ENCODE results near the gene CABP1.

CABP1 gene

DNA sequence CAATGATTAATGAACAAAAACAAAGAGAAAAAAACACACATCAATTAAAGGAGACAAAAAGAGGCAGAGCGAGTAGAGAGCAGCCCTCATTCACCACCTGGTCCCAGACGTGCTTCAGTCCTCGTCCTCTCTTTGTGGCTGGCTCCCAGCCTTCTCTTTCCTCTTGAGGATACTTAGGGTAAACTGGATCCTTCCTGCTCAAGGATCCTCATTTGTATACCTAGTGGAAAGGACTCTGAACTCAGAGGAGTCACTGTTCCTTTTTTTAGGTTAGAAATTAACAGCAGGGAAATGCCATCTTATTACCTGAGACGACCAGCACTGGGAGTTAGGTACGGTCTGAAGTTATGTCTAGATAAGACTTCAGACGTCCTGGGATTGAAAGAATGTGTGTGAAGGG is 56.2 kb downstream of the CABP1 start:
- peaks cover 11% of the 10 kb centered on the region for H3K79me2 ChIP-seq (ENCODE audit: low read length)
- no peak for TF ChIP-seq EZH2 (optimal IDR thresholded peaks at IDR 0.05; ENCODE audit: low read depth, low read length)
- TF ChIP-seq EZH2phosphoT487 (IDR thresholded peaks at IDR 0.05; ENCODE audit: low read length): no peak
- TF ChIP-seq CTCF (IDR thresholded peaks at IDR 0.05; ENCODE audit: low read length): no peak
- H3K36me3 ChIP-seq (replicated peaks; ENCODE audit: insufficient read depth, low read length): no peaks in the 10 kb centered on the region

DNA sequence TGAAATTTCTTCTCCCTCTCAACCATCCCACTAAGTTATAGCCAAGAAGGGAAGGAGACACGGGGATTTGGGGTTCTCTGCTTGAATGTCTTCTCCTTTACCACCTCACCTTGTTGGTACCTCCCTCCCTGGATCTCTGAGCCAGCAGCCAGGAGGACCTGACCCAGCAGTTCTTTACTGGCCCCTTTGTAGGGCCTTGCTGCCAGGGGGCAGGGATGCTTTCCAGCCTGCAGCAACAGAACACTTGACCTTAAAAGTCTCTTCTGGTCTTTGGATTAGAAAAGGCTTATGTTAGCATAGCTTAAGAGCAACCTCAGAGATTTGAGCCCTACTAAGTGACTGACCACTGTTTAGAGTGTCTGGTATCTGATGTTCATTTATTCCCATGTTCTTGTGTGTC is 56.9 kb downstream of the CABP1 start:
- H3K36me3 ChIP-seq (replicated peaks; ENCODE audit: insufficient read depth, low read length): no peaks in the 10 kb centered on the region
- H4K20me1 ChIP-seq (ENCODE audit: insufficient read depth, low read length): no peaks in the 10 kb centered on the region

More for the DNA sequence above, 56.2 kb downstream of the CABP1 start:
- Histone ChIP-seq H3F3A (ENCODE audit: insufficient read depth, low read length) (no peaks in the 10 kb centered on the region), H3K9ac (ENCODE audit: low read length) (no peak overlapping the region), H4K20me1 (ENCODE audit: insufficient read depth, low read length) (no peaks in the 10 kb centered on the region), H3K27me3 (replicated peaks; ENCODE audit: insufficient read depth, low read length) (no peaks in the 10 kb centered on the region), H3K4me2 (ENCODE audit: low read depth, low read length) (no peak overlapping the region), H2AFZ (ENCODE audit: low read length) (no peak overlapping the region), H3K4me3 (ENCODE audit: low read length) (no peak overlapping the region), H3K9me3 (replicated peaks; ENCODE audit: insufficient read depth, low read length) (no peaks in the 10 kb centered on the region), H3K27ac (ENCODE audit: low read length) (no peak overlapping the region), H3K4me1 (ENCODE audit: low read length) (no peaks in the 10 kb centered on the region), H3K9me2 (replicated peaks; ENCODE audit: insufficient read depth, low read length) (no peaks in the 10 kb centered on the region)
- no peak for DNase-seq

DNA sequence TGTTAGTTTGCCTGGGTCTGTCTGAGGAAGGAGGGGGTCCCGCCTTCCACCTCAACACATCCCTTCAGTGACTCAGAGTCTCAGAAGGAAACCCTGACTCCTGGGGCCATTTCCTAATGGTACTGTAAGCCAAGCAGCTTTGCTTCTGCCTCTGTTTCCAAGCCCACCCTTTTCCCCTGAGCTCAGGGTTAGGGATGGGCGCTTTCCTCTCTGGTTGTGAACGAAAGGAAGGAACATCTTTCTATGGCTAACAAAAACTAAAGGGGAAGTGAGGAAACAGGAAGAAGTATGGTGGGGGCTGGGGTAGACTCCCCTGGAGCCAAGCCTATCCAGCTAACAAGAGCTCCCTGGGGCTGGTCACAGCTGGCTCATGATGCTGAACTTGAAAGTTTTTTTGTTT is 58.2 kb downstream of the CABP1 start:
- Histone ChIP-seq H3K27ac (ENCODE audit: low read length) (no peak overlapping the region), H3K36me3 (replicated peaks; ENCODE audit: insufficient read depth, low read length) (no peaks in the 10 kb centered on the region), H4K20me1 (ENCODE audit: insufficient read depth, low read length) (no peaks in the 10 kb centered on the region), H3K4me2 (ENCODE audit: low read depth, low read length) (no peak overlapping the region), H3K4me1 (ENCODE audit: low read length) (no peaks in the 10 kb centered on the region), H2AFZ (ENCODE audit: low read length) (no peak overlapping the region), H3K79me2 (ENCODE audit: low read length) (no peaks in the 10 kb centered on the region), H3K4me3 (ENCODE audit: low read length) (no peak overlapping the region), H3F3A (ENCODE audit: insufficient read depth, low read length) (no peaks in the 10 kb centered on the region), H3K9me2 (replicated peaks; ENCODE audit: insufficient read depth, low read length) (no peaks in the 10 kb centered on the region), H3K9ac (ENCODE audit: low read length) (no peak overlapping the region), H3K27me3 (replicated peaks; ENCODE audit: insufficient read depth, low read length) (no peaks in the 10 kb centered on the region), H3K9me3 (replicated peaks; ENCODE audit: insufficient read depth, low read length) (no peaks in the 10 kb centered on the region)
- TF ChIP-seq CTCF (IDR thresholded peaks at IDR 0.05; ENCODE audit: low read length) (no peak), EZH2 (optimal IDR thresholded peaks at IDR 0.05; ENCODE audit: low read depth, low read length) (no peak), EZH2phosphoT487 (IDR thresholded peaks at IDR 0.05; ENCODE audit: low read length) (no peak)
- no peak for DNase-seq

More for the DNA sequence above, 56.9 kb downstream of the CABP1 start:
- Histone ChIP-seq H3K4me3 (ENCODE audit: low read length) (no peak overlapping the region), H3K27me3 (replicated peaks; ENCODE audit: insufficient read depth, low read length) (no peaks in the 10 kb centered on the region), H3F3A (ENCODE audit: insufficient read depth, low read length) (no peaks in the 10 kb centered on the region), H3K9me3 (replicated peaks; ENCODE audit: insufficient read depth, low read length) (no peaks in the 10 kb centered on the region), H3K4me1 (ENCODE audit: low read length) (no peaks in the 10 kb centered on the region), H3K79me2 (ENCODE audit: low read length) (peaks cover 5% of the 10 kb centered on the region), H2AFZ (ENCODE audit: low read length) (no peak overlapping the region), H3K9me2 (replicated peaks; ENCODE audit: insufficient read depth, low read length) (no peaks in the 10 kb centered on the region), H3K4me2 (ENCODE audit: low read depth, low read length) (no peak overlapping the region), H3K9ac (ENCODE audit: low read length) (no peak overlapping the region), H3K27ac (ENCODE audit: low read length) (no peak overlapping the region)
- TF ChIP-seq EZH2 (optimal IDR thresholded peaks at IDR 0.05; ENCODE audit: low read depth, low read length): no peak
- TF ChIP-seq EZH2phosphoT487 (IDR thresholded peaks at IDR 0.05; ENCODE audit: low read length): no peak
- TF ChIP-seq CTCF (IDR thresholded peaks at IDR 0.05; ENCODE audit: low read length): no peak
- DNase-seq: no peak

Measured in MM.1S (cell line).